ENCODE results near the gene CBLN3. TPM values are rescaled to one million over a fixed set of nuclear protein-coding genes. Genes with fewer than 3 reads are reported as not detected.

Gene CBLN3
- polyA plus RNA-seq, 4 donors = 0.27 to 4.8 (median 1.9) TPM; not detected in 1

- WGBS, 3 donors = 68 to 77% (median 72%) methylated on average over 3 of the region's 3 CpGs
- peaks cover 0 to 7% (median 2%) of the 10 kb centered on the region in 3 donors for H3K4me1 ChIP-seq (ENCODE audit: control insufficient read depth in 3 of 3, insufficient read depth in 2 of 3, low read depth in 1 of 3, low read length in 2 of 3)
- H3K27ac ChIP-seq (ENCODE audit: low read depth in 1 of 3, low read length in 2 of 3) = no peak overlapping the region
- no peaks in the 10 kb centered on the region for H3K9me3 ChIP-seq (ENCODE audit: control insufficient read depth in 2 of 2, insufficient read depth in 1 of 2, low read depth in 1 of 2, low read length in 1 of 2)
- H3K27me3 ChIP-seq (ENCODE audit: control insufficient read depth in 3 of 3, insufficient read depth in 3 of 3, low read length in 3 of 3) = no peaks in the 10 kb centered on the region
- DNase-seq (no peak), FAIRE-seq (no peak)
- no peak overlapping the region for H3K4me3 ChIP-seq (ENCODE audit: low read depth in 1 of 3, low read length in 3 of 3)
- peaks cover 0 to 78% (median 0%) of the 10 kb centered on the region in 3 donors for H3K36me3 ChIP-seq (ENCODE audit: control insufficient read depth in 3 of 3, insufficient read depth in 2 of 3, low read depth in 1 of 3, low read length in 3 of 3)
Observed at GRCh38 chr14:24408764-24409163, 20.7 kb downstream of the CBLN3 start.

GRCh38 chr14:24407608-24408325 is 21.7 kb downstream of the CBLN3 start:
- no peak overlapping the region for H3K27ac ChIP-seq (ENCODE audit: low read depth in 1 of 3, low read length in 2 of 3)
- no peak overlapping the region for H3K4me3 ChIP-seq (ENCODE audit: low read depth in 1 of 3, low read length in 3 of 3)
- FAIRE-seq (no peak), DNase-seq (no peak)
- WGBS, 3 donors = 85 to 93% (median 93%) methylated on average over 18 of the region's 18 CpGs
- peaks cover 0 to 72% (median 0%) of the 10 kb centered on the region in 3 donors for H3K36me3 ChIP-seq (ENCODE audit: control insufficient read depth in 3 of 3, insufficient read depth in 2 of 3, low read depth in 1 of 3, low read length in 3 of 3)
- H3K27me3 ChIP-seq (ENCODE audit: control insufficient read depth in 3 of 3, insufficient read depth in 3 of 3, low read length in 3 of 3) = no peaks in the 10 kb centered on the region
- peaks cover 0 to 13% (median 6%) of the 10 kb centered on the region in 3 donors for H3K4me1 ChIP-seq (ENCODE audit: control insufficient read depth in 3 of 3, insufficient read depth in 2 of 3, low read depth in 1 of 3, low read length in 2 of 3)
- no peaks in the 10 kb centered on the region for H3K9me3 ChIP-seq (ENCODE audit: control insufficient read depth in 2 of 2, insufficient read depth in 1 of 2, low read depth in 1 of 2, low read length in 1 of 2)

DNA sequence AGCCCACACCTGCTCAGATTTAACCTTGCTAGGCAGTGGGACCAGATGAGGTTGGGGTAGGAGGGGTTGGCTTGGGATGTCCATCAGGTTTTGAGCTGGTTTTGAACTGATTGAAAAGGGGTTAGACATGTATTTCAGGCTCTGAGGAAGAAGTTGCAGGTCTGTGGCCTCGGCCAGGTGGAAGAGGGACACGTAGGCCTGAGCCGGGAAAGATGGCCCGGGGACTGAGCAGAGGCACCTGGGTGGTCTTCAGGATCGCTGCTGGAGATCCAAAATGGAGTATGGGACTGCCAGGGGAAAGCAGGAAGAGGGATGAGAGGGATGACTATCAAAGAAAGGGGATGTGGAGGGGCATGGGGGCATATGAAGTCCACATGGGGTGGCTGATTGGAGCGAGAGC is 23.1 kb downstream of the CBLN3 start:
- no peak overlapping the region for H3K27ac ChIP-seq (ENCODE audit: low read depth in 1 of 3, low read length in 2 of 3)
- no peak overlapping the region for H3K4me3 ChIP-seq (ENCODE audit: low read depth in 1 of 3, low read length in 3 of 3)
- peaks cover 0 to 68% (median 0%) of the 10 kb centered on the region in 3 donors for H3K36me3 ChIP-seq (ENCODE audit: control insufficient read depth in 3 of 3, insufficient read depth in 2 of 3, low read depth in 1 of 3, low read length in 3 of 3)
- H3K27me3 ChIP-seq (ENCODE audit: control insufficient read depth in 3 of 3, insufficient read depth in 3 of 3, low read length in 3 of 3) = no peaks in the 10 kb centered on the region
- H3K4me1 ChIP-seq (ENCODE audit: control insufficient read depth in 3 of 3, insufficient read depth in 2 of 3, low read depth in 1 of 3, low read length in 2 of 3) = peaks cover 0 to 26% (median 13%) of the 10 kb centered on the region in 3 donors
- DNase-seq (no peak), FAIRE-seq (no peak)
- no peaks in the 10 kb centered on the region for H3K9me3 ChIP-seq (ENCODE audit: control insufficient read depth in 2 of 2, insufficient read depth in 1 of 2, low read depth in 1 of 2, low read length in 1 of 2)
- WGBS, 3 donors = 84 to 94% (median 94%) methylated on average over 6 of the region's 6 CpGs

GRCh38 chr14:24404814-24405213 is 24.7 kb downstream of the CBLN3 start:
- WGBS, 3 donors = 71 to 78% (median 77%) methylated on average over 4 of the region's 4 CpGs
- peaks cover 0 to 63% (median 0%) of the 10 kb centered on the region in 3 donors for H3K36me3 ChIP-seq (ENCODE audit: control insufficient read depth in 3 of 3, insufficient read depth in 2 of 3, low read depth in 1 of 3, low read length in 3 of 3)

GRCh38 chr14:24403294-24403998 is 26.0 kb downstream of the CBLN3 start:
- WGBS, 3 donors = 51 to 58% (median 52%) methylated on average over 7 of the region's 7 CpGs
- peaks cover 0 to 49% (median 0%) of the 10 kb centered on the region in 3 donors for H3K36me3 ChIP-seq (ENCODE audit: control insufficient read depth in 3 of 3, insufficient read depth in 2 of 3, low read depth in 1 of 3, low read length in 3 of 3)
- peaks cover 5 to 40% (median 21%) of the 10 kb centered on the region in 3 donors for H3K4me1 ChIP-seq (ENCODE audit: control insufficient read depth in 3 of 3, insufficient read depth in 2 of 3, low read depth in 1 of 3, low read length in 2 of 3)
- H3K27me3 ChIP-seq (ENCODE audit: control insufficient read depth in 3 of 3, insufficient read depth in 3 of 3, low read length in 3 of 3) = no peaks in the 10 kb centered on the region
- no peak overlapping the region for H3K4me3 ChIP-seq (ENCODE audit: low read depth in 1 of 3, low read length in 3 of 3)
- no peak for DNase-seq
- no peaks in the 10 kb centered on the region for H3K9me3 ChIP-seq (ENCODE audit: control insufficient read depth in 2 of 2, insufficient read depth in 1 of 2, low read depth in 1 of 2, low read length in 1 of 2)
- FAIRE-seq = no peak
- peak overlapping the region in 1 of 3 donors; percentile 32 for H3K27ac ChIP-seq (ENCODE audit: low read depth in 1 of 3, low read length in 2 of 3)

More at GRCh38 chr14:24404814-24405213, 24.7 kb downstream of the CBLN3 start:
- no peak for DNase-seq
- peak overlapping the region in 1 of 3 donors; percentile 49 for H3K27ac ChIP-seq (ENCODE audit: low read depth in 1 of 3, low read length in 2 of 3)
- H3K9me3 ChIP-seq (ENCODE audit: control insufficient read depth in 2 of 2, insufficient read depth in 1 of 2, low read depth in 1 of 2, low read length in 1 of 2) = no peaks in the 10 kb centered on the region
- H3K4me1 ChIP-seq (ENCODE audit: control insufficient read depth in 3 of 3, insufficient read depth in 2 of 3, low read depth in 1 of 3, low read length in 2 of 3) = peaks cover 5 to 40% (median 18%) of the 10 kb centered on the region in 3 donors
- FAIRE-seq = no peak
- no peak overlapping the region for H3K4me3 ChIP-seq (ENCODE audit: low read depth in 1 of 3, low read length in 3 of 3)
- no peaks in the 10 kb centered on the region for H3K27me3 ChIP-seq (ENCODE audit: control insufficient read depth in 3 of 3, insufficient read depth in 3 of 3, low read length in 3 of 3)

- no peaks in the 10 kb centered on the region for H3K9me3 ChIP-seq (ENCODE audit: control insufficient read depth in 2 of 2, insufficient read depth in 1 of 2, low read depth in 1 of 2, low read length in 1 of 2)
- peaks cover 0 to 35% (median 0%) of the 10 kb centered on the region in 3 donors for H3K36me3 ChIP-seq (ENCODE audit: control insufficient read depth in 3 of 3, insufficient read depth in 2 of 3, low read depth in 1 of 3, low read length in 3 of 3)
- H3K27ac ChIP-seq (ENCODE audit: low read depth in 1 of 3, low read length in 2 of 3) = peak overlapping the region in 2 of 3 donors; percentile 19 to 36
- FAIRE-seq (no peak), DNase-seq (no peak)
- peaks cover 5 to 52% (median 26%) of the 10 kb centered on the region in 3 donors for H3K4me1 ChIP-seq (ENCODE audit: control insufficient read depth in 3 of 3, insufficient read depth in 2 of 3, low read depth in 1 of 3, low read length in 2 of 3)
- WGBS, 3 donors = 32 to 40% (median 37%) methylated on average over 8 to 9 of the region's 9 CpGs
- no peak overlapping the region for H3K4me3 ChIP-seq (ENCODE audit: low read depth in 1 of 3, low read length in 3 of 3)
- no peaks in the 10 kb centered on the region for H3K27me3 ChIP-seq (ENCODE audit: control insufficient read depth in 3 of 3, insufficient read depth in 3 of 3, low read length in 3 of 3)
Observed at GRCh38 chr14:24401810-24402702, 27.4 kb downstream of the CBLN3 start.

DNA sequence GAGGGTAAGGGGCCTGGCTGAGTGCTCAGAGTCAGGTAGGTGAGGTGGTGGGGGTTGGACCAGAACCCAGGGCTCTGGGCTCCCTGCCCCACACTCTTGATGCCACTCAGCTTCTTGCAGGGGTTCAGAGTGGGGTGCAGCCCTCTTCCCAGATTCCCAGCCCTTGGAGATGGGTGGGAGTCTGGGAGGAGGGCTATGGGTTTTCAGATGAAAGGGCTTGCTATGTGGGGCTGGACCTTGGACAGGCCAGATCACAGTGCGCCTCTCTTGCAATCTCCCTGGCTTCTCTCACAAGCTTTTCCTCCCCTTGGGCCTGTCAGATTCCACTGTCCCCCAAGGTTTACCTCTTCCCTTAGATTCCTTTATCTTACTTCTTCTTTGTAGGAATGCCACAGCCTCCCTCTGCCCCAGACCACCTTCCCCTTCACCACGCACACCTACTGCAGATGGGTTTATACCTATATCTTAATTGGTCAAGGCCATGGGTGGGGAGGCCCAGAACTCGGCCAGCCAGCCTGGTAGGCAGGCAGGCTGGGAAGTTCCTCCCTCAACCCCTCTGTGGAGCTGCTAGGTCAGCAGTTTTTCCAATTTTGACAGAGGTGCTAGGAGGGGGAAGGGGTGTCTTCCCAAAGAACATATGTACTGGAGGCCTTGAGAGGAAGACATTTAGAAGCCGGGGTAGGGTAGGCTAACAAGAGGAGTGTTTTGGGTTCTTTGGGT is 29.3 kb downstream of the CBLN3 start:
- Histone ChIP-seq H3K9me3 (ENCODE audit: control insufficient read depth in 2 of 2, insufficient read depth in 1 of 2, low read depth in 1 of 2, low read length in 1 of 2) (no peaks in the 10 kb centered on the region), H3K27me3 (ENCODE audit: control insufficient read depth in 3 of 3, insufficient read depth in 3 of 3, low read length in 3 of 3) (no peaks in the 10 kb centered on the region), H3K36me3 (ENCODE audit: control insufficient read depth in 3 of 3, insufficient read depth in 2 of 3, low read depth in 1 of 3, low read length in 3 of 3) (peaks cover 0 to 22% (median 0%) of the 10 kb centered on the region in 3 donors), H3K27ac (ENCODE audit: low read depth in 1 of 3, low read length in 2 of 3) (peak overlapping the region in 2 of 3 donors; percentile 48 to 85), H3K4me3 (ENCODE audit: low read depth in 1 of 3, low read length in 3 of 3) (peak overlapping the region in 1 of 3 donors; percentile 76), H3K4me1 (ENCODE audit: control insufficient read depth in 3 of 3, insufficient read depth in 2 of 3, low read depth in 1 of 3, low read length in 2 of 3) (peaks cover 5 to 52% (median 26%) of the 10 kb centered on the region in 3 donors)
- peak in 1 of 2 donors; percentile 75 for DNase-seq
- 34 to 45% (median 43%) methylated on average over 4 of the region's 4 CpGs for WGBS, 3 donors
- FAIRE-seq = no peak
